Stimulated activated CD8-positive, alpha-beta memory T cell treated with anti-CD3 and anti-CD28 coated beads, Interleukin-4, amount 100 ng/mL, for 4 hours (primary cell): ENCODE measurements around the gene RAB40C.

ENCODE experiments used
- DNase-seq, 2 donors: peaks; one replicate each; pipeline ENCODE4 v3.0.0-alpha.2; 2020; ENCODE audit warnings: low read depth in 2 of 2, low spot score in 1 of 2

Gene RAB40C

DNA sequence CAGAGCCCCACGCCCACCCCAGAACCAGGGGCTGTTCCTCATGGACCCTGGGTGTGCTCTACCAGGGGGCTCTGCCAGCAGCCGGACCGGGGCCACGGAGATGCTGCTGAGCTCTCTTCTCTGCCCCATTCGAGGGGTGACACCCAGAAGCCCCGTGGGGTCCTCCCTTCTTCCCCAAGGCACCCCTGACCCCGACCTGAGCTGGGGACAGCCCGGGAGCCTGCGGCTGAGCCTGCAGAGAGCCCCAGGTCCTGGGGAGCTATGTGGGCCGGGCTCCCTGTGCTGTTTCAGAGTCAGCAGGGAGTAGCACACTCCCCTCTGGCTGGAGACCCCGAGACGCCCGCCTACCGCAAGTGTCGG, 30.9 kb upstream of the RAB40C start:
- no peak for DNase-seq

DNA sequence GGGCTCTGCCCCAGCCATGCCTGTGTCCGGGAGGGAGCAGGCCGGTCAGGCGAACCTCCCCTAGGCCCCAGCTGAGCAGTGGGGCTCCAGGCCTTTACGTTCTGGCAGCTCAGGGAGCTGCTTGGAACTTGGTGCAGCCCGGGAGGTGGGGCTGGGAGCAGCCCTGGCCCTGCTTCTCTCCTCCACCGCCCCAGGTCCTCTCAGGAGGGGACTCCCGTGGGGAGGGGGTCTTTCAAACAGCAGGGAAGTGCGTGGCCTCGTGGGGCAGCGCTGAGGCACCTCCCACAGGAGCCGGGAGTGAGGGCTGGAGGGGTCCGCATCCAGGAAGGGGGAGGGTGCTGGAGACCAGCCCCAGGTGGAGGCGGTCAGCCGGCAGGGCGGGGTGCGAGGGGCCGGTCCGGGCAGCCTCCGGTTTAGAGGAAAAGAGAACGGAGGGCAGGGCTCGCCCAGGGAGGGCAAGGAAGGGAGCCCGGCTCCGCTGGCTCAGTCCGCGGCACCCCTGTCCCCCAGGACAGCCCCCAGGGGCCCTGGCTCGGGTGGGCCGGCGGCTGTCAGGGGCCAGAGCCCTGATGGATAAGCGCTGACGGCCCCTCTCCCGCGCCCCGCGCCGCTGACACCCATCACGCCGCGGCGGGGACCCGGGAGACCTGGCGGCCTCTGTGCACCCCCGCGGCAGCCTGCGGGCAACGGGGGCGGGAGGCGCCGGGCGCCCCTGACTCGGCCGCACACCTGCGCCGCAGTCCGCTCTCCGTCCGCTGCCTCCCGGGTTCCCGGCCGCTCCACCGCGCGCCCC, 30.3 kb upstream of the RAB40C start:
- DNase-seq, result no peak

DNA sequence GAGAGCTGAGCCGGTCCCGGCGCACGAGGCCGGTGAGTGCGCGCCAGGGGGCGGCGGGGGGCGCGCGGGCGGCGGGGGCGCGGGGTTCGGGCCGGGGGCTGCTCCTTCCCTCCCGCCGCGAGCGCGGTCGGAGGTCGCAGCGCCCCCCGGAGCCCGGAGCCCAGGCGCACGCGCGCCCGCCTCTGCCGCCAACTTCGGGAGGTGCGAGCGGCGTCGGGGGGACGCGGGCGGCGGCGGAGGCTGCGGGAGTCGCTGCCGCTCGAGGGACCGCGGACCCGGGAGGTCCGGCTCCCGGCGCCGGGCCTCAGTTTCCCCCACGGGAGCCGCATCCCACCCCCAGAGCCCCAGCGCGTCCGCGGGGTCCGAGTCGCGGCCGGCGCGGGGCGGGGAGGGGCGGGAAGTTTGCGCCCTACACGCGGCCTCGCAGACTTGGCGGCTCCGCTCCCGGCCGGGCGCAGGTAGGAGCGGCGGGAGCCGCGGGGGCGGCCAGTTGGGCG, 29.6 kb upstream of the RAB40C start, which contains the start of gene PRR35:
Gene PRR35 (plus strand): TSS at position 191 of the 497 bp plus-strand sequence. CDS start 2,901 bp downstream, outside the sequence.
- no peak for DNase-seq

- no peak for DNase-seq
Measured at GRCh38 chr16:560701-561412, 29.0 kb upstream of the RAB40C start.

- DNase-seq, result no peak
Measured at GRCh38 chr16:561413-561794, 28.5 kb upstream of the RAB40C start.

- DNase-seq, result no peak
Measured at GRCh38 chr16:561957-562938, 27.6 kb upstream of the RAB40C start.

- DNase-seq, result no peak
Measured at GRCh38 chr16:563072-563644, 26.7 kb upstream of the RAB40C start.

- no peak for DNase-seq
Measured at GRCh38 chr16:564690-565418, 25.0 kb upstream of the RAB40C start.

- no peak for DNase-seq
Measured at GRCh38 chr16:565419-566330, 24.2 kb upstream of the RAB40C start.

DNA sequence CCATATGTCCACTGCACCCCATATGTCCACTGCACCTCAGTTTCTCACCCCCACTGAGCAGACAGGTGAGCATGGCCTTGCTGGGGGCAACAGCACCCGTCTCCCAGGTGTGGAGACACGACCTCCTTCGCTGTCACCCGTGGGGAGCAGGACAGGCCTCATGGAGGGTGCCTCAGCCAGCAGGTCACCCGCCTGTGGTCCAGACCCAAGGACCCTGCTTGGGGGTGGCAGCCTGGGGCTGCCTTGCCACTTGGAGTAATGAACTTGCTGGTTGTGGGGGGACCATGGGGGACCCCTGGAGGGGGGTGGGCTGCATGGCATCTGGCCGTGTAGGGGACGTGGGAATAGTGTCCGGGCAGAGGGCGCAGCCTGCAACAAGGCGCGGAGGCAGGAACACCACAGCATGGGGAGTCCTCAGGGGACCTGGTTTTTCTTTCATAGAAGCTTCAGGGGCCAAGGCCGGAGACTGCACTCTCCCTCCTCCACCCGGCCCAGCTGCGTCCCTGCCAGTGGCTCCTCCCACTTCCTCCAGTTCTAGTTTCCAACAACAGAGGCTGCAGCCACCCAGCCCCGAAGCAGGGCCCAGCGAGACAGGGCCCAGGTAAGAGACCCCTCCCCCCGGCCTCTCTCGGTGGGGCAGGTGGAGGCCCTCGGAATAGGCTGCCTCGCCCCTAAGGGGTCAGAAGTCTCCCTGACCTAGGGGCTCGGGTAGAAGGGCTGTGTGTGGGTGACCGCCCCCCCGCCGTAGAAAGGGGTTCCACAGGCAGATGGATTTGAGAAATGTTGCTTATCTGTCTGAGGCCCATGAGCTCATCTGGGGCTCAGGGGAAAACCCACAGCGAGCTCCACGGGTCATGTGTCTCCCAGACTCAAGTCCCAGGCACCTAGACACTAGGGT, 23.1 kb upstream of the RAB40C start, which contains the start of gene NHLRC4:
Gene NHLRC4 (plus strand): TSS at position 531 of the 898 bp plus-strand sequence. CDS start 1,043 bp downstream, outside the sequence.
- DNase-seq, result no peak

DNA sequence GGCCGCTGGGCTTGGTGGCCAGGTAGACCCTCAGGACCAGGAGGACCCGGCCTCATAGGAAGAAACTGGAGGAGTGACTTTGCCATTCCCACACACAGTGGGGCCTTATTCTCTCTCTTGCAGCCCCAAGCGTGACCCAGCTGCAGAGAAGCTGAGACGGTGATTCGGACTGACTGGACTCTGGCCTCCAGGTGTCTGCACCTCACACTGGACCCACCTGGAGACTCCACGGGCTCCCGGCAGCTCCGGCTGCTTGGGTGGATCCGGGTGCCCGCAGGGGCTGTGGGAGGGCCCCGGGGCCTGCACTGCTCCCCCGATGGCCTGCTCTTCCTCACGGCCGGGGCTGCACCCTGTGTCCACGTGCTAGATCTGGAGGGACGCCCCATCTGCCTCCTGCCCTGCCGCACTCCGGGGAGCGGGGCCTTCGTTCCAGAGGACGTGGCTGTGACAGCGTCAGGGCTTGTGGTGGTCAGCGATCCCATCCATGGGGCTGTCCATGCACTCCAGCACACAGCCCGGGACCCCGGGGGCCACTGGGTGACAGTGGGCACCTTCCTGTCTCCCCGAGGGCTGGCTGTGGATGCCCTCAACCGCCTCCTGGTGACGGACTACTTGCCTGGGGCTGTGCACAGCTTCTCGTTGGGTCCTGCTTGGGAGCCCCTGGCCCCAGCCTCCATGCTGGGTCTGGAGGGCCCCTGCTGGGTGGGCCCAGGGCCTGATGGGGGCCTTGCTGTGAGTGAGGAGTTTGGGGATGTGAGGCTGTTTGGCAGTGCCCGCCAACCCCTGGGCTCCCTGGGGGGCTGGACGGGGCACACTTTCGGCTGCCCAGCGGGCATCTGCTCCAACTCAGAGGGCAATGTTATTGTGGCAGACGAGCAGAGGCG, 22.3 kb upstream of the RAB40C start:
- DNase-seq, result no peak

GRCh38 chr16:568401-569258, 21.2 kb upstream of the RAB40C start:
- DNase-seq, result no peak

DNA sequence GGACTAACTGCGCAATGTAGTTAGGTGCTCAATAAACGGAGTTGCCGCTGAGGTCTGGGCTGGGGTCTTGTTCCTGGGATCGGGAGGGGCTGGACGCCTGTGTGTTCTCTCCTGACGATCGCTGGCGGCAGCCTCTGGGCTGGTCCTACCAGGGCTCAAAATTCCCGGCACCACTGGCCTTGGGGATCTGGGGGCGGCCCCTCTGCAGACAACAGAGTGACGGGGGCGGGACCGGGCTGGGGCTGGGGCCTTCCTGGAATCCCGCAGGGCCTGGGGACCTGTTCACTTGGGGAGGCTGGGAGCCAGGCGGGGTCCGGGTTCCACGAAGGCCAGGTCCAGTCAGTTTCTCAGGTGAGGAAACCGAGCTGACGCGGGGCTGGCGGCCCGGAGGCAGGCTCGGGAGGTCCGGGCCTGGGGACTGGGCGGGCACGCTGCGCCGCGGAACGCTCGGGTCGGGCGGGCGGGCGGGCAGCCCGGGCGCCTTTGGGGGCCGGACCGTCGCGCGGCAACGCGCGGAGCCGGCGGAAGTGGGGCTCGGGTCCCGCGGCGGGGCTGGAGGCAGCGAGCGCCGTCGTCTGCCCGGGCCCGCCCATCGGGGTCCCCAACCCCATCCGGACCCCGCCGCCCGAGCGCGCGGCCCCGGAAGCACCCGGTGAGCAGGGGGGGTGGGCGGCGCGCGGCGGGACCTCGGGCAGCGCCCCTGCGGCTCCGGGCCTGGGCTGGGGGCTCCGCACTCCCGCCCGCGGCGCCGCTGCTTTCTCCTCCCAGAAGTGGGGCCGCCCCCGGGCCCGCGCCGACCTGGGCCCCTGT, 20.2 kb upstream of the RAB40C start, which contains the start of gene PIGQ:
Gene PIGQ (plus strand): TSS at position 524 of the 810 bp plus-strand sequence. CDS start 4,107 bp downstream, outside the sequence.
- DNase-seq, result peak in 1 of 2 donors; percentile 24

DNA sequence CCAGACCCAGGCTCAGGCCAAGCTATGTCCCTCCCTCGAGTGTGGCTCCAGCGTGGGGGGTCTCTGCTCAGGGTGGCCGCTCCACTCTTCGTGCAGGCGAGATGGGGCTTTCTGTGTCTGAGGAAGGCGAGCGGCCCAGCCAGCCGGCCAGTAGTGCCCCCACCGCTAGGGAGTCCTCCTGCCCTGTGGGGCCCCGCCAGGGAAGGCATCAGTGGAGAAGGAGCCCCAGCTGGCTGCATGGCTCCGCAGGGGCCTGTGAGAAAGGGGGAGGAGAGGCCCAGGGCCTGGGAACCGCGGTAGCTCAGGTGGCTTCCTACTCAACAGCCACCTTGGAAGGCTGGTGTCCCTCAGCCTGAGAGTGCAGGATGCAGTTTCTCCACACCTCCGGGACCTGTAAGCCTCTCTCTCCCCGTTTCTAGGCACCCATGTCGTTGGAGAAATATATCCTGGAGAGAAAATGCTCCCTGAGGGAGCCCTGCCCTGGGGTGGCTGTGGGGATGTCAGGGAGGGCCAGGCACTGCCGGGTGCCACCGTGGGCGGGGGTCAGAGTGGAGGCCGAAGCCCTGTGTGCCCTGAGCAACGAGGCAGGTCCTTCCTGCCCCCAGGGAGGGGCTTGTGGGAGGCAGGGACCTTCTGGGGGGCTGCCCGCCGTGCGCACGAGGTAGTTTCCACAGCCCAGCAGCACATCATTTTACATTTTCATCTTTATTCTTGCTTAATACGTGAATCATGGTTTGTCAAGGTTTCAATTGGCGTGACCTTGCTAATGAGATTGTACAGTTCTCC, 16.8 kb upstream of the RAB40C start:
- no peak for DNase-seq
